Measurements from ENCODE around the gene PSMD12. TPM values are rescaled to one million over a fixed set of nuclear protein-coding genes. Genes with fewer than 3 reads are reported as not detected.

PSMD12 gene
- total RNA-seq (19.3 and 21.3 TPM in 2 replicates), polyA plus RNA-seq (66.2 and 74.2 TPM in 2 replicates), polyA minus RNA-seq (ENCODE audit: low replicate concordance) (7.7 and 12.0 TPM in 2 replicates)
- 45.6 and 55.4 TPM in 2 replicates for polyA plus RNA-seq (2012)

DNA sequence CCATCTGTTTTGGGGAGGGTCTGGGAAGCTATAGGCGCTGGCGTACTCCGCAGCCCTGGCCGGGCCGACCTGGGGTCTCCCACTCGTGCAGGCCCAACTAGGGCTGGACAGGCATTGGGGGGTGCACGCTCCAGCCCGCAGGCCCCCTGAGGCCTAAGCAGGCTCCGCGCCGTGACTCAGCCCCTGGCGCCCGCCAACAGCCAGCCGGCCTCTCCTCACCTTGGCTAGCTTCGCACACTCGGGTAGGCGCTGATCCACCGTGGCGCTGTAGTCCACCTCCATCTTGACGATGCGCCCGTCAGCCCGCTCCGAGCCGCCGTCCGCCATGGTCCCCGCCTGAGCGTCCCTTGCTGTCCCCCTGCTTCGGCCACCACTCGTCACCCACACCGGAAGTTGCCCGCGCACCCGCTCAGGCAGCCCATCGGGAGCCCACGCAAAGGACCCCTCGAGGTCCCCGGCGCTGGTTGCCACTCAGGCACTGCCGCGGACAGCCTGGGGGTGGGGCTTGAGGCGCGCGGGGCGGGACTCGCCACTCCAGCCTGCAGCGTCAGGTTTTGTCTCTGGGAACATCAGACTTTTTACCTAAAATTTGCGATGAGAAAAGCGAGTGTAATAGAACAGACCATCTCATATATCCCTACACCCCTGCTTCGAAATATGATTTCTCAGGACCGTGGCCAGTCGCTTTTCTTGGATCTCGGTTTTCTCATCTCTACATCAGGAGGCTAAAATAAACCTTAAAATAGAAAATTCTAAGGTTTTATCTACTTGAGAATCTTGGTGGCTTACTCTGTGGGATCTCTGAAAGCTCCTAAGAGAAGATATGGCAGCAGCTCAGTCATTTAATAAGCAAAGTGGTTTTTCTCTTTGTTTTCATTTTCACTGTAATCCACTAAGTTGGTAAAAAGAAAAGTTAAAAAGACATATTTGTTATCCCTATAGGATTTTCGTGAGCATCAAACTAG lies at the start of gene PSMD12:
Gene PSMD12 (minus strand): TSS at position 385 of the 965 bp plus-strand sequence. CDS start 58 bp downstream, at position 327.
- Histone ChIP-seq H2AFZ (ENCODE audit: low read length) (peak within 1 kb of the TSS; percentile 91), H3K27me3 (ENCODE audit: control insufficient read depth, insufficient read depth, low read length) (no peaks in the 10 kb centered on the region), H4K20me1 (ENCODE audit: control insufficient read depth, extremely low read depth, insufficient read depth, low read length) (no peaks in the 10 kb centered on the region), H3K4me3 (replicated peaks in 1 of 4; ENCODE audit: control extremely low read depth in 1 of 4, insufficient read depth in 1 of 4, low read depth in 3 of 4, low read length in 4 of 4) (peak within 1 kb of the TSS; percentile 94 to 100 (median 98)), H3K4me1 (ENCODE audit: control insufficient read depth, extremely low read depth, insufficient read depth, low read length) (peaks cover 12% of the 10 kb centered on the region), H3K27ac (ENCODE audit: insufficient read depth, low read length) (peak within 1 kb of the TSS; percentile 99), H3K9ac (ENCODE audit: insufficient read depth, low read length) (peak within 1 kb of the TSS; percentile 100), H3K4me2 (ENCODE audit: extremely low read depth, insufficient read depth, low read length) (peak within 1 kb of the TSS; percentile 92), H3K79me2 (ENCODE audit: control insufficient read depth, insufficient read depth, low read length) (peaks cover 49% of the 10 kb centered on the region), H3K36me3 (ENCODE audit: control insufficient read depth, insufficient read depth, low read length) (no peaks in the 10 kb centered on the region), H3K9me3 (ENCODE audit: control insufficient read depth, insufficient read depth, low read depth, low read length) (no peaks in the 10 kb centered on the region)
- peak; percentile 85 to 91 for DNase-seq (ENCODE audit: low read depth in 2 of 2)
- TF ChIP-seq CTCF (conservative IDR thresholded peaks at IDR 0.05 in 1 of 2, IDR thresholded peaks at IDR 0.05 in 1 of 2; ENCODE audit: low read depth in 1 of 2, low read length in 2 of 2): no peak

DNA sequence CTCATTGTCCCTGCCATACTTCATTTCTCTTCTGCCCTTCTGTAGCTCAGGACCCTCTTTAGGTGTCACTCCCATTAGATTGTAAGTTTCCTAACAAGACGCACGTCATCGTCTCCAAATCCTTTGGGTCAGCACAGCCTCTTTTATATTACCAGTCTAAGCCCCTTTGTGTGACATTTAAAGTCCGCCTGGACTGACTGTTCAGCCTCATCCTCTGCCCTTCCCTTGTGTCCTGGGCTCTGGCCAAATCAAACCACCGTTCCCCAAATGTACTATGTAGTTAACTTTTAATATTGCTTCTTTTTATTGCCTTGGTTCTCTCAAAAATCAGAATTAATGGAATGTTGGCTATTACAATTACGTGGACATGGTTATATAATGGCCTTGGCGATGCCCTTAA lies 48.9 kb upstream of the PSMD12 start:
- Histone ChIP-seq H3K4me1 (ENCODE audit: control insufficient read depth, extremely low read depth, insufficient read depth, low read length) (no peaks in the 10 kb centered on the region), H3K9ac (ENCODE audit: insufficient read depth, low read length) (no peak overlapping the region), H3K27ac (ENCODE audit: insufficient read depth, low read length) (no peak overlapping the region), H3K79me2 (ENCODE audit: control insufficient read depth, insufficient read depth, low read length) (no peaks in the 10 kb centered on the region), H3K4me2 (ENCODE audit: extremely low read depth, insufficient read depth, low read length) (no peak overlapping the region), H3K36me3 (ENCODE audit: control insufficient read depth, insufficient read depth, low read length) (no peaks in the 10 kb centered on the region), H3K9me3 (ENCODE audit: control insufficient read depth, insufficient read depth, low read depth, low read length) (no peaks in the 10 kb centered on the region), H3K27me3 (ENCODE audit: control insufficient read depth, insufficient read depth, low read length) (no peaks in the 10 kb centered on the region), H4K20me1 (ENCODE audit: control insufficient read depth, extremely low read depth, insufficient read depth, low read length) (no peaks in the 10 kb centered on the region), H2AFZ (ENCODE audit: low read length) (no peak overlapping the region), H3K4me3 (replicated peaks in 1 of 4; ENCODE audit: control extremely low read depth in 1 of 4, insufficient read depth in 1 of 4, low read depth in 3 of 4, low read length in 4 of 4) (no peak overlapping the region)
- DNase-seq (ENCODE audit: low read depth in 2 of 2): no peak
- TF ChIP-seq EZH2 (IDR thresholded peaks at IDR 0.05; ENCODE audit: low read length, missing control alignments) (no peak), CTCF (conservative IDR thresholded peaks at IDR 0.05 in 1 of 2, IDR thresholded peaks at IDR 0.05 in 1 of 2; ENCODE audit: low read depth in 1 of 2, low read length in 2 of 2) (no peak)

DNA sequence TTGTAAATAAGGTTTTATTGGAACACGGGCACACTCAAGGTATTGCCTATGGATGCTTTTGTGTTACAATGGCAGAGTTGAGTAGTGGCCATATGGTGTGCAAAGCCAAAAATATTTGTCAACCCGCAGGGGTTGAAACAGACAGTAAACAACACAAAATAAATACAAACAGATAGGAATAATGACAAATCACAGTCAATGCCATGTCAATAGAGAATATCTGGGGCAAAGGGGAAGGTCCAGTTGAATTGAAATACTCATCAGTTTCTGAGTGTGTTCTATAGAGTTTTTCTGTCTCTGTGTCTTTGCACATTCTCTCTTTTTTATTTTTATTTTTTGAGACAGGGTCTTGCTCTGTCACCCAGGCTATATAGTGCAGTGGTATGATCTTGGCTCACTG lies 48.2 kb upstream of the PSMD12 start:
- Histone ChIP-seq H3K27ac (ENCODE audit: insufficient read depth, low read length) (no peak overlapping the region), H3K9me3 (ENCODE audit: control insufficient read depth, insufficient read depth, low read depth, low read length) (no peaks in the 10 kb centered on the region), H3K4me2 (ENCODE audit: extremely low read depth, insufficient read depth, low read length) (no peak overlapping the region), H2AFZ (ENCODE audit: low read length) (no peak overlapping the region), H3K79me2 (ENCODE audit: control insufficient read depth, insufficient read depth, low read length) (no peaks in the 10 kb centered on the region), H3K4me1 (ENCODE audit: control insufficient read depth, extremely low read depth, insufficient read depth, low read length) (no peaks in the 10 kb centered on the region), H3K27me3 (ENCODE audit: control insufficient read depth, insufficient read depth, low read length) (no peaks in the 10 kb centered on the region), H3K36me3 (ENCODE audit: control insufficient read depth, insufficient read depth, low read length) (no peaks in the 10 kb centered on the region), H4K20me1 (ENCODE audit: control insufficient read depth, extremely low read depth, insufficient read depth, low read length) (no peaks in the 10 kb centered on the region), H3K9ac (ENCODE audit: insufficient read depth, low read length) (no peak overlapping the region), H3K4me3 (replicated peaks in 1 of 4; ENCODE audit: control extremely low read depth in 1 of 4, insufficient read depth in 1 of 4, low read depth in 3 of 4, low read length in 4 of 4) (no peak overlapping the region)
- TF ChIP-seq EZH2 (IDR thresholded peaks at IDR 0.05; ENCODE audit: low read length, missing control alignments) (no peak), CTCF (conservative IDR thresholded peaks at IDR 0.05 in 1 of 2, IDR thresholded peaks at IDR 0.05 in 1 of 2; ENCODE audit: low read depth in 1 of 2, low read length in 2 of 2) (no peak)
- DNase-seq (ENCODE audit: low read depth in 2 of 2): no peak

Measured in fibroblast of lung (primary cell).